SH-SY5Y (cell line): Measurements from ENCODE around the gene PNPLA8.

Experiments used
- GATA2 ChIP-seq: IDR thresholded peaks from 2 replicates; pipeline ENCODE4 v1.6.1; 2011; ENCODE audit warnings: mild to moderate bottlenecking, low read depth, low read length
- GATA3 ChIP-seq: IDR thresholded peaks from 2 replicates; pipeline ENCODE4 v1.6.1; 2011; ENCODE audit warnings: low read depth, mild to moderate bottlenecking, low read length, moderate library complexity

The PNPLA8 gene

DNA sequence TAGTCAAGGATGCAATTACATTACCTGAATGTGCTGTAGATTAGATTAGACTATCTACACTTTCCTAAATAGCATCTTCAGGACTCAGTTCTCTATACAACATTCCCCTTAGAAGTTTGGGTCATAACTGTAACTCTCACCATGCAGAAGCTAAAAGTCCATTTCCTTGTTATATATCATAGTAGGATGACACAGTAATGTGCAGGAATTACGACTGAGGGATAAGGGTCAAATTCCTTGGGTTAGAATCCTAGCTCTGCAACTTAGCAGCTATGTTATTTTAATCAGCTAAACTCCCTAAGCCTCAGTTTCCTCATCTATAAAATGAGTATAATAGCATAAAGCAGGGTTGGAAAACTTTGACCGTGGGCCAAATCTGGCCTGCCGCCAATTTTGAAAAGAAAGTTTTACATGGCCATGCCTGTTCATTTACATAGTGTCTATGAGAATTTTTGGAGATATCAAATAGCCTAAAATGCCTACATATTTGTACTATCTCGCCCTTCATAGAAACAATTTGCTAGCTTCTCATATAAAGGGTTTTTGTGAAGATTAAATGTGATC is 84.5 kb downstream of the PNPLA8 start:
- TF ChIP-seq GATA2 = no peak
- TF ChIP-seq GATA3 = no peak

DNA sequence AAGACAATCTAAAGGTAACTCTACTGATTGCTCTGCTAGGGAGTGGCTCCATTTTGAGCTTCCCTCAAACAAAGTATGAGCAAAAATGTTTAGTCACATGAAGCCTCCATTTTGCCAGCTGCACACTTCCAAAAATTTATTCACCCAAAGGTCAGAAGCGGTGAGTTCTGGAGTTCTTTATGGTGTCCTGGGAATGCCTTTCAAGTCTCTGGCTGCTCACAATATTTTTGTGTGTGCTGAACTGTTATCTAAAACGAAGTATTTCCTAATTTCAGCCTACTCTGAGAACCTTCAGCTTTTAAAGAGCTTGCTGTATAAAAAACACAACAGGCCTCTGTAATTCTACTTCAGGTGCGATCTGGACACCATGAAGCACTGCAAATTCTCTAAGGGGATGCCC is 85.3 kb downstream of the PNPLA8 start:
- TF ChIP-seq GATA2 (no peak), GATA3 (no peak)

DNA sequence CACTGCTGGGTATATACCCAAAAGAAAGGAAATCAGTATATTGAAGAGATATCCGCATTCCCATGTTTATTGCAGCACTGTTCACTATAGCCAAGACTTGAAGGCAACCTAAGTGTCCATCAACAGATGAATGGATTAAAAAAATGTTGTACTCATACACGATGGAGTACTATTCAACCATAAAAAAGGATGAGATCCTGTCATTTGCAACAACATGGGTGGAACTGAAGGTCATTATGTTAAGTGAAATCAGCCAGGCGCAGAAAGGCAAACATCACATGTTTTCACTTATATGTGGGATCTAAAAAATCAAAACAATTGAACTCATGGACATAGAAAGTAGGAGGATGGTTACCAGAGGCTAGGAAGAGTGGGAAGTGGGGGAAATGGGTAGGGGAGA is 89.0 kb downstream of the PNPLA8 start:
- TF ChIP-seq GATA3 = no peak
- TF ChIP-seq GATA2 = no peak

DNA sequence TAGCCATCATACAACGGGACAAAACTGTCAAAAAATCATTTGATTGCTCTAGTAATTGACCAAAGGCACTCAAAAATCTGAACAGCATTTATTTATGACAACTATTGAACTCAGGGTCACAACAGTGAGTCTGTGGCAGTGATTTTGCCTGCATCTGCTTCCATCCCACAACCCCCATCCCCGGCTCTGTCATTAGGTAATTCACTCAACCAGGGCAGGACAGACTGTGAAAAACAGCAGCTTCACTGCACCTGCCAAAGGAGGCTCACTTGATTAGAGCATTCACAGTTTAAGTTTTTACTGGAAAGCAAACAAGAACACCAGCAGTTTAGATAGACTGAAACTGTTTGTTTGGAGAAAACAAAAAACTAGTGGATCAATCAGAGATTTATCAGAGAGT is 91.9 kb downstream of the PNPLA8 start:
- TF ChIP-seq GATA2 (no peak), GATA3 (no peak)

DNA sequence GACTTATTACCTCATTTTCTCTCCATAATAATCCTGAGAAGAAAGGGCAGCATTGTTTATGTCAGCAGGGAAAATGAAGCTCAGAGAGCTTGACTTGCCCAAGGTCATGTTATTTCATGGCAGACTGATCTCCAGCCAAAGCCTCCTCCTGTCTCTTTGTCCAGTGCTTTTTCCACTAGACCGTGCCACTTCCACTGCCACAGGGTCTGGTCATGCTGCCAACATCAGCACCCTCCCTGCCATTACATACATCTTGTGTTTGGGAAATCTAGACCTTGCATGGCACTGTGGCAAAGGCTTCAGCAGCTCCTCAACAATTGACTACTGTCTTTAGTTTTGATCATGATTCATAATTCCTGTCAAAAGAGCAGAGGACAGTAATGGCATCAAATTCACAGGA is 94.8 kb downstream of the PNPLA8 start:
- TF ChIP-seq GATA3 = no peak
- TF ChIP-seq GATA2 = no peak

DNA sequence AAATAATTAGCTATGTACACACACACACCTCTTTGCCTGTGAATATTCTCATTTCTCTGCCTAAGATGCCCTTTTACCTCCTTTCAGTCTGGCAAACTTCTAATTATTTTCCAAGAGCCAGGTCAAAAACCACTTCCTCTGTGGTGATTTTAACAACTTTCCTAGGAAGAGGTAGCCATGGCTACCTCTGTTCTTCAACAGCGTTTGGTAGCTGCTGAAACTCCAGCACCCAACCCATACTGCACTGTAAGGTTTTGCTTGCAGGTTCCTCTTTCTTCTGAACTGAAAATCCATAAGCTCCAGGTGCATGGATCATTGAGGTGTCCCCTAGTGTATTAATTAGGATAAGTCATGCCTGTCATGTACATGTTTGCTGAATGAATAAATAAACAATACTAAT is 95.3 kb downstream of the PNPLA8 start:
- no peak for TF ChIP-seq GATA2
- no peak for TF ChIP-seq GATA3

DNA sequence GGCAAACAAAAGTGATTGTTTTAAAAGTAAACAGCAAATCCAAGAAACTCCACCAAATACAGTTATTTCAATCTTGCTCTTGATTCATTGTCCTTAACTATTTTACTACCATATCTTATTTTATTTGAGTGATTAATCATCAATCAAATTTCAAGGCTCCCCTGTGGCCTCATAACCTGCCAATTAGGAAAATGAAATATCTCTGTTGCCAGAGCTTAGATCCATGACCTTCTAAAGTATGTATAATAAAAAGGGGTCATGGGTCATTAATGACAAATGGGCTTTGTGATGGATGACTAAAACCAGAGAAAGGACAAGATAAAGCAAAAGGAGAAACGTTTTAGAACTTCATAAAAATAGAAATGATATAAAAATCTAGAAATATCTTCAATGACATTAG is 98.2 kb downstream of the PNPLA8 start:
- no peak for TF ChIP-seq GATA2

DNA sequence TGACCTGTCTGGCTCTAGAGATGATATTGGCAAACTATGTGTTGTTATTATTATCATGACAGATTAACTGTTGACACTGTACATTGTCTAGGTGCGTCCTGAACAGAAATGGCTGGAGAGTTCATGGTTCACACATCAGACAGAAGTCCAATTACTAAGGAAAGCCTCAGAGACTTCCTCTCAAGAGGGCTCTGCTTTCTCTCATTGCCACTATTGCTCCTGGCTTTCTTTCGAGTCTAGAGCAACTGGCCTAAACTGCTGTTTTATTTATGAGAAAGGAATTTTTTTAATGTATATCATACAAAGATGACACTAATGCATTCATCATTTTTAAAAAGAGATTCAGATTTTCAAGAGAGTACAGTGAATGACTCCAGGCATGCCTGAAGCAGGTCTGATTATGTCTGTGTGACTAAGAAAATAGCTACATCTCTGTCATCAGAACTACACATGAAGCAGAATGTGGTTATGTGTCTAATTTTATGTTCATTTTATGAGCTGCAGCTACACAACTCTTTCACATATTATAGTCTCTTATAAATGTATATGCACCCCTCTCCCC is 100.1 kb downstream of the PNPLA8 start:
- TF ChIP-seq GATA2 = no peak
- TF ChIP-seq GATA3 = no peak

DNA sequence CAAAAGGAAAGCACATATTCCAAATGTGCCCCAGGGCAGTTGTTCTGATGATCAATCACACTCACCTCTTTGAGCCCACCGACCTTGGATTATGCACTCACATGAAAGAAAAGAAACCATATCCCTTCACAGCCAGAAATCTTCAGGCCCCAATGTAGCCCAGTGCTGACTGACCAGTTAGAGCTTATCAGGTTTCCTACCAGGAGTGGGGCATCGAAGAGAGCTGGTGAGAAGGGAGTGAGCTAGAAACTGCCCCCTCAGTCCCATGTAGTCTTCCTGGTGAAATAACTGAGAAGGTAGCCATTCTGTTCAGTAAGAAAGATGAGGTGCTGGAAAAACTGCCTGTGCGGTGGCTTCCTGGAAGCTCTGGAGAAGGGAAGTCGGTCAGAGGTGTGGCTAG is 101.9 kb downstream of the PNPLA8 start:
- no peak for TF ChIP-seq GATA3
- TF ChIP-seq GATA2 = no peak

DNA sequence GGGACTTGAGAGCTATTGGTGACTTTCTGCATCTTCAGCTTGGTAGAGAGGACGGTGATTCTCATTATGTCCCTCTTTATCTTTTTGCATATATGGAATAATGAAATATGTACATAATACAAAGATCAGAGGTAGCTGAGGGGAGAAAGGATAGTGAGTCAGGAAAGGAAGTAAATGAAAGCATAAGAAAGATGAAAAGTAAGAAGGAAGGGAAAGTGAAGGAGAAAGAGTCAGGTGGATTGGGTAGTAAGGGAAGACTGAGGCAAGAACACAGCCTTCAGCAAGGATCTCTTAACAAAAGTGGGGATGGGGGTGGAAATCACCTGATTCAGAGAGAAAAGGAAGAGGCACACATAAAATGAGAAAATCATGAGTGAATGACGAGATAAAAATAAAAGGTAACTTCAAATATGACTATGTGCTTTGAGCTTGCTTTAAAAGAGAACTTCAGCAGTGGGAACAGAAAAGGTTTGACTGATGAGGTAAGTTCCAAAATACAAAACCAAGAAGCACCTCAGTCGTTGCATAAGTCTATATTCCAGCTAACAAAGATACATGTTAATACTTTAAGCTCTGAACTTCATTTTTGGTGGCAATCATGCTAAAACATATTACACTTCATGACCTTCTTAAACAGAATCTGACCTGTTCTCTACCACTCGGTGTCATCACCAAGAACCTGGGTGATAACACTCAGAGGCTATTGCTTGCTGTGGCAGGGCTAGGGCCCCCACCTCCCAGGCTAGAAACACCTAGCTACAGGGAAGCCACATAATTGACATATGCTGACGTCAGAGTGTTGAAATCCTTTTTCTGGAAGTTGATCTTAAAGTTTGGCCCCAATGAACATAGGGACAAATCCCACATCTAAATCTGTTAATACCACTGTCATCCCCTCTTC is 102.6 kb downstream of the PNPLA8 start:
- TF ChIP-seq GATA2 = no peak
- no peak for TF ChIP-seq GATA3

DNA sequence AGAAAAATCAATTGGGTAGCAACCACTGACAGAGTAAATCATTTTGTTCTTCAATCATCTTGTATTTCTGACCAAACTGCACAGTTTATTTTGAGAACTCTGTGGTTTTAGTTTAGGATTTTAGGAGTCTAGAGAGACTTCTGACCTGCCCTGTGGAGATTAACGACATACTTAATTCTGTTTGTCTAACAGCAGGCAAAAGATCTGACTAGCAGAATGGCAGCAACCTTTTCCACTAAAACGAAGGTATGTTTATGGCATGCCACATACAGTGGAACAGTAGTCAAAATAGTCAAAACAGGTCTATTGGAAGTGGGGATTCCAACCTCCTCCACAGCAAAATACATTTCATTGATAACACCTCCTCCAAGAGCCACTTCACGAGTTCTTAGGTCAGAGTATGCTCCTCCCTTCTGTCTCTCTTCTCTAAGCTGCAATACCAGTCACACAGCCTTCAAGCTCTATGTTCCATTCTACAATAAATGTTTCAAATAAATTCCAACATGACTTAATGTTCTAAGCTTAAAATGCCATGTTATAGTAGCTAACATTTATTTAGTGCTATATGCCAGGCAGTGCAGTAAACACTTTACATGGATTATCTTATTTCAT is 104.1 kb downstream of the PNPLA8 start:
- no peak for TF ChIP-seq GATA3
- TF ChIP-seq GATA2 = no peak
